Hepatocyte (in vitro differentiated cells): ENCODE data around the gene RASAL1.
"Not testable (repeated sequence)": the region's sequence is repeated elsewhere in the genome, so short reads cannot be mapped to it uniquely, and the experiment has no call there.

ENCODE experiments used
- EZH2phosphoT487 ChIP-seq: fragments of 200-600 bp; sonication (generic); IDR thresholded peaks from one replicate; pipeline ENCODE4 v1.6.1; 2018; ENCODE audit warnings: antibody characterized with exemption, mild to moderate bottlenecking, low read depth, moderate library complexity; ENCODE audit not compliant: unreplicated experiment, severe bottlenecking
- TF ChIP-seq, protein P1 (sequence below): fragments of 200-600 bp; sonication (generic); IDR thresholded peaks from 2 replicates; pipeline ENCODE4 v1.5.1; 2016; ENCODE audit warnings: antibody characterized with exemption, mild to moderate bottlenecking; ENCODE audit not compliant: poor library complexity

DNA sequence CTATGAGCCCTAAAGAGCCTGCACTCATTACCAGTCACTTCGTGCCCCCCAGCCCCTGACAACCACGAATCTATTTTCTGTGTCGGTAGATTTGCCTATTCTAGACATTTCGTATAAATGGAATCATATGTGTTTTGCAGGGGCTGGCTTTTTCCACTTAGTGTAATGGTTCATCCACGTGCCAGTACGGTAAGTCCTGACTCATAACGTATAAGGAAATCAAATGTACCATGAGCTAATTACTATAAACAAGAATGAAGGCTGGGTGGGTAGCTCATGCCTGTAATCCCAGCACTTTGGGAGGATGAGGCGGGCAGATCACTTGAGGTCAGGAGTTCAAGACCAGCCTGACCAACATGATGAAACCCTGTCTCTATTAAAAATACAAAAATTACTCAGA is 17.9 kb downstream of the RASAL1 start:
- TF ChIP-seq, protein P1, sequence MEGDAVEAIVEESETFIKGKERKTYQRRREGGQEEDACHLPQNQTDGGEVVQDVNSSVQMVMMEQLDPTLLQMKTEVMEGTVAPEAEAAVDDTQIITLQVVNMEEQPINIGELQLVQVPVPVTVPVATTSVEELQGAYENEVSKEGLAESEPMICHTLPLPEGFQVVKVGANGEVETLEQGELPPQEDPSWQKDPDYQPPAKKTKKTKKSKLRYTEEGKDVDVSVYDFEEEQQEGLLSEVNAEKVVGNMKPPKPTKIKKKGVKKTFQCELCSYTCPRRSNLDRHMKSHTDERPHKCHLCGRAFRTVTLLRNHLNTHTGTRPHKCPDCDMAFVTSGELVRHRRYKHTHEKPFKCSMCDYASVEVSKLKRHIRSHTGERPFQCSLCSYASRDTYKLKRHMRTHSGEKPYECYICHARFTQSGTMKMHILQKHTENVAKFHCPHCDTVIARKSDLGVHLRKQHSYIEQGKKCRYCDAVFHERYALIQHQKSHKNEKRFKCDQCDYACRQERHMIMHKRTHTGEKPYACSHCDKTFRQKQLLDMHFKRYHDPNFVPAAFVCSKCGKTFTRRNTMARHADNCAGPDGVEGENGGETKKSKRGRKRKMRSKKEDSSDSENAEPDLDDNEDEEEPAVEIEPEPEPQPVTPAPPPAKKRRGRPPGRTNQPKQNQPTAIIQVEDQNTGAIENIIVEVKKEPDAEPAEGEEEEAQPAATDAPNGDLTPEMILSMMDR, result not testable (repeated sequence)
- not testable (repeated sequence) for TF ChIP-seq EZH2phosphoT487
